ENCODE data around the gene PEX5.

PEX5 gene

DNA sequence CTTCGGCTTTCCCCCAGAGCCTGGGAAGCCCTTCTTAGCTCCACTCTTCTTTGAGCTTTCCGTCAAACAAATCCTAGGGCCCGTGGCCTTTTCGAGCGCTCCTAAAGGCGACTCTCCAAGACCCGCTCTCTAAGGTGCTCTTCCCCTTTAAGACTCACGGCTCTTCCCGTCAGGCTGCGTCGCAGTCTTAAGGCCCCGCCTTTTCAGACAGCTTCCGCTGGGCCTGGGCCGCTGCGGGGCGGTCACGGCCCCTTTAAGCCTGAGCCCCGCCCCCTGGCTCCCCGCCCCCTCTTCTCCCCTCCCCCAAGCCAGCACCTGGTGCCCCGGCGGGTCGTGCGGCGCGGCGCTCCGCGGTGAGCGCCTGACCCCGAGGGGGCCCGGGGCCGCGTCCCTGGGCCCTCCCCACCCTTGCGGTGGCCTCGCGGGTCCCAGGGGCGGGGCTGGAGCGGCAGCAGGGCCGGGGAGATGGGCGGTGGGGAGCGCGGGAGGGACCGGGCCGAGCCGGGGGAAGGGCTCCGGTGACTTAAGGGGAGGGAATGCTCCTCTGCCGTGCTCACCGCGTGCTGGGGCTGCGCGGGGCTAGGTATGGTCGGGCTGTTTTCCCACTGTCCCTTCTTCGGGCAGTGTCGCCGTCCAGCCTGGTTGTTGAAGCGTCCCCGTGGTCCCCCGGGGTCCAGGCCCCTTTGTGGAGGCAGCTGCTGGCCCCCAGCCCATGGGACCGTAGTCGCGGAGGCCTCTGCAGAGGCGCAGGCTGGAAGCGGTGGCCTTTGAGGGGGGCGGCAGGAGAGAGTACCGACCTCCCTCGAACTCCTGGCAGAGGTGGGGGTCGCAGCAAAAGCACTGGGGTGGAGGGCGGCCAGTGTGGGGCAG, at the start of gene PEX5:
Gene PEX5 (plus strand): TSS at position 289 of the 870 bp plus-strand sequence. CDS start 692 bp downstream, outside the sequence.
- DNase-seq (ENCODE audit: low read depth), result peak; percentile 69

GRCh38 chr12:7141351-7142005, 48.0 kb upstream of the PEX5 start:
- no peak for DNase-seq (ENCODE audit: low read depth)

- peak; percentile 18 for DNase-seq (ENCODE audit: low read depth)
Observed at GRCh38 chr12:7142056-7142644, 47.3 kb upstream of the PEX5 start.

DNA sequence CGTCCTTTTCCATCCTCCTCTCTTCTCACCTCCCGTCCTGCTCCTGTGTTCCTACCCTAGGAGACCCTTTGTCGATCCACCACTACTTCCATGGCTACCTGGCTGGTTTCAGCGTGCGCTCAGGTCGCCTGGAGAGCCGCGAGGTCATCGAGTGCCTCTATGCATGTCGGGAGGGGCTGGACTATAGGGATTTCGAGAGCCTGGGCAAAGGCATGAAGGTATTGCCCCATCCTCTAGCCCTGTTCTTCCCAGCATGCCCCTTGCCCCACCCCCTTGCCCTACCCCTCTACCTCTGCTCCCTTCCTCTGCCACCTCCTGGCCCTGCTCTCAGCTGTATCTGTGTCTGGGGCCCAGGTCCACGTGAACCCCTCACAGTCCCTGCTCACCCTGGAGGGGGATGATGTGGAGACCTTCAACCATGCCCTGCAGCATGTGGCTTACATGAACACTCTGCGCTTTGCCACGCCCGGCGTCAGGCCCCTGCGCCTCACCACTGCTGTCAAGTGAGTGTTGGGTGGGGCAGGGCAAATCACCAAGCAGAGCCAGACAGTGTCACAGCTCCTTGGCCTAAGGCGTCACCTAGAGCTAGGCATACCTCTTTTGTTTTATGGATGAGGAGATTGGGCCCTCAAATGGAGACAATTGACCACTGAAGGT, 46.5 kb upstream of the PEX5 start:
- no peak for DNase-seq (ENCODE audit: low read depth)

DNA sequence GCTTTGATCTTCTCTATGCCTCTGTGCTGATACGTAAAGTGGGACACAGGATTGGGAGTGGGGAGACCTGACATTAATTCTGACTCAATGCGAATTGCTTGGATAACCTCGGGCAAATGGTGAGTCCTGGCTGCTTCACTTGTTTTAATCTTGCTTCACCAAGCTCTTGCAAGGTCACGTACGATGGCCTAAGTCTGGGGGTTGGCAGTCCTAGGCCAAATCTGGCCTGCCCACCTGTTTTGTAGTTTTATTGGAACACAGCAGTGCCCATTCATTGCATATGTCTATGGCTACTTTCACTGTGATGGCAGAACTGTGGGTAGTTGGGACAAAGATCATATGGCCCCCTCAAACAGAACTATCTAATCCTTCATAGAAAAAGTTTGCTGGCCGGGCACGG, 45.9 kb upstream of the PEX5 start:
- DNase-seq (ENCODE audit: low read depth), result no peak

- DNase-seq (ENCODE audit: low read depth), result no peak
Observed at GRCh38 chr12:7144414-7145120, 44.9 kb upstream of the PEX5 start.

- no peak for DNase-seq (ENCODE audit: low read depth)
Observed at GRCh38 chr12:7145671-7146070, 43.8 kb upstream of the PEX5 start.

DNA sequence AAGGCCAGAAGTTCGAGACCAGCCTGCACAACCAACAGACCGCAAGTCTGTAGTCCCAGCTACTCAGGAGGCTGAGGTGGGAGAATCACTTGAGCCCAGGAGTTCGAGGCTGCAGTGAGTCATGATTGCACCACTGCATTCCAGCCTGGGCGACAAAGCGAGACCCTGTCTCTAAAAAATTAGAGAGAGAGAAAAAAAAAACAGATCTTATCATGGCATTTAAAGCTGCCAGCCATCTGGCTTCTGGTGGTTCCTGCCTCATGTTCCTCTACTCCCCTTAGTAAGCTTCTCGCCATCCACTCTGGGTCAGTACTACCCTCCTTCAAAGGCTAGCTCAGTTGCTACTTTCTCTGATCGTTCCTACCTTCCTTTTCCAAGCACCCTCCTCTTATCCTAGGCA, 43.3 kb upstream of the PEX5 start:
- DNase-seq (ENCODE audit: low read depth), result no peak

DNA sequence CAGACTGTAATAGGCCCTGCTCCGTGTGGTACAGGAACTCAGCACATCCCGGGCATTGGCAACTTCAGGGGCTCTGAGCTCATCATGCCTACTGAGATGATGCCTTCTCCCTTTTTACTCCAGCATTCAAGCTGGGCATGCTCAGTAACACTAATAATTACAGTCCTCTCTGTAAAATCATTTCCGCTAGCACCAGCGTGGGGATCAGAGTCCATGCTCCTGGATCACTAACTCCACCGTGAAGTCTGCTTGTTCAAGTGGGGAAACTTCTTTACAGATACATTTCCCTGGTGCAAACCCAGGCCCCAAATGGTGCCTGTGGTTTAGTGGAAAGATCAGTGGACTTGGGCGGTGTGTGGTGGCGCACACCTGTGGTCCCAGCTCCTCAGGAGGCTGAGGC, 42.6 kb upstream of the PEX5 start:
- no peak for DNase-seq (ENCODE audit: low read depth)

DNA sequence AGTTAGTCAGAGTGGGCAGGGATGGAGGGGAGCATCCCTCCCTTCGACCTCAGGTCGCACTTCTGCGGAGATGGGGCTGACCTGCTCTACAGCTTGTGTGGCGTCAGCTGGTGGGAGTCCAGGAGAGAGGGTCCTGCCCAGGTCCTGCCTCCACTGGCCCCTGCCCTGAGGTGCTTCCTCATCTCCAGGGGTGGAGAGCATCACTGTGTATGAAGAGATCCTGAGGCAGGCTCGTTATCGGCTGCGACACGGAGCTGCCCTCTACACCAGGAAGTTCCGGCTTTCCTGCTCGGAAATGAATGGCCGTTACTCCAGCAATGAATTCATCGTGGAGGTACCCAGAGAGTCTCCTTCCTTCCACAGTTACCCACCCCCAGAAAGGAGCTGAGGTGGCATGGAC, 39.1 kb upstream of the PEX5 start:
- DNase-seq (ENCODE audit: low read depth), result no peak

DNA sequence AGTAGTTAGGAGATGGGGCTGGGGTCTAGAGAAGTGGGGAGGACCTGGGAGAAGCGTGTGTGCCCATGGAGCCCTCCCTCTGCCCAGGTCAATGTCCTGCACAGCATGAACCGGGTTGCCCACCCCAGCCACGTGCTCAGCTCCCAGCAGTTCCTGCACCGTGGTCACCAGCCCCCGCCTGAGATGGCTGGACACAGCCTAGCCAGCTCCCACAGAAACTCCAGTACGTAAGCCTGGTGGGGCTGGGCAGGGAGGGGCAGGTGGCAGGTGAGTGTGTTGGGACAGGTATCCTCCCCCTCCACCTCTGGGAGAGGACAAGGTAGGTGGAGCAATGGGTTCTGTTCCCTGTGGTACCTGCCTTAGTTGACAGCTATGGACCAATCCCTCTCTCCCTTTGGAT, 38.6 kb upstream of the PEX5 start:
- DNase-seq (ENCODE audit: low read depth), result no peak

DNA sequence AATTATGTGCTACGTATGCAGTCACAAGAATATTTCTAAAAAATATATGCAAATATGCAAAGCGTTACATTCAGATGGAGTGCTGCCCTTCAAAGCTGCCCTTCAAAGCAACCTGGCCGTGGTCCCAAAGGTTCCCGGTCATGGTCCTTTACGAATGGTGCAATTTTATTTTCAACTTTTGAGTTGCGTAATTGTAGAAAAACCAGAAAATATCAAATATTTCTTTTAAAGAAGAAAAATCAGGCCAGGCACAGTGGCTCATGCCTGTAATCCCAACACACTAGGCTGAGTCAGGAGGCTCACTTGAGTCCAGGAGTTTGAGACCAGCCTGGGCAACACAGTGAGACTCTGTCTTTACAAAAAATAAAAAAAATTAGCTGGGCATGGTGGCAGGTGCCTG, 38.0 kb upstream of the PEX5 start:
- no peak for DNase-seq (ENCODE audit: low read depth)

DNA sequence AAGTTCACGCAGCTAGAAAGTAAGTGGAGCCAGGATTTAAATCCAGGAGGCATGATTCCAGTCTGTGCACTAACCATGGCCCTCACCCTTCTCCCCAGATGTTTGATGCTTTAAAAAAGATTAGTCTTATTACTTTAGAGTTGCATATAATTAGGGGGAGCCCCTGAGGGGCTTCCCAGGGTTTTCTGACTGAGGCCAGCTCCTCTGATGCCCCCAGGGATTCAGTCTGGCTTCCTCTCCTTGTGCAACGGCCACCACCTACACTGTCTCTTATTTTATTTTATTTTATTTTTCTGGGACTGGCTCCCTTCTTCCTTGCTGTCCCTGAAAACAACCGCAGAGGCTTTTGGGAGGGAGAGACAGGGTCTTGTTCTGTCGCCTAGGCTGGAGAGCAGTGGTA, 36.7 kb upstream of the PEX5 start:
- no peak for DNase-seq (ENCODE audit: low read depth)

- no peak for DNase-seq (ENCODE audit: low read depth)
Observed at GRCh38 chr12:7154042-7154441, 35.4 kb upstream of the PEX5 start.

GRCh38 chr12:7154901-7155470, 34.5 kb upstream of the PEX5 start:
- no peak for DNase-seq (ENCODE audit: low read depth)

GRCh38 chr12:7155471-7156034, 33.9 kb upstream of the PEX5 start:
- DNase-seq (ENCODE audit: low read depth), result no peak

- DNase-seq (ENCODE audit: low read depth), result no peak
Observed at GRCh38 chr12:7156259-7157197, 33.0 kb upstream of the PEX5 start.

GRCh38 chr12:7157391-7157790, 32.1 kb upstream of the PEX5 start:
- no peak for DNase-seq (ENCODE audit: low read depth)

- DNase-seq (ENCODE audit: low read depth), result no peak
Observed at GRCh38 chr12:7158781-7159609, 30.5 kb upstream of the PEX5 start.

Data from stimulated activated CD8-positive, alpha-beta memory T cell treated with anti-CD3 and anti-CD28 coated beads, Interleukin-12 subunit alpha, Interleukin-12 subunit beta, amount 100 ng/mL, for 1 hour (primary cell).